ENCODE results near the gene DBNL. TPM values are rescaled to one million over a fixed set of nuclear protein-coding genes. Genes with fewer than 3 reads are reported as not detected.
"Not testable (repeated sequence)": the region's sequence is repeated elsewhere in the genome, so short reads cannot be mapped to it uniquely, and the experiment has no call there.

The DBNL gene
- total and polyA plus RNA-seq, 2 experiments from 2014 or later: 81.8 to 91.1 TPM

DNA sequence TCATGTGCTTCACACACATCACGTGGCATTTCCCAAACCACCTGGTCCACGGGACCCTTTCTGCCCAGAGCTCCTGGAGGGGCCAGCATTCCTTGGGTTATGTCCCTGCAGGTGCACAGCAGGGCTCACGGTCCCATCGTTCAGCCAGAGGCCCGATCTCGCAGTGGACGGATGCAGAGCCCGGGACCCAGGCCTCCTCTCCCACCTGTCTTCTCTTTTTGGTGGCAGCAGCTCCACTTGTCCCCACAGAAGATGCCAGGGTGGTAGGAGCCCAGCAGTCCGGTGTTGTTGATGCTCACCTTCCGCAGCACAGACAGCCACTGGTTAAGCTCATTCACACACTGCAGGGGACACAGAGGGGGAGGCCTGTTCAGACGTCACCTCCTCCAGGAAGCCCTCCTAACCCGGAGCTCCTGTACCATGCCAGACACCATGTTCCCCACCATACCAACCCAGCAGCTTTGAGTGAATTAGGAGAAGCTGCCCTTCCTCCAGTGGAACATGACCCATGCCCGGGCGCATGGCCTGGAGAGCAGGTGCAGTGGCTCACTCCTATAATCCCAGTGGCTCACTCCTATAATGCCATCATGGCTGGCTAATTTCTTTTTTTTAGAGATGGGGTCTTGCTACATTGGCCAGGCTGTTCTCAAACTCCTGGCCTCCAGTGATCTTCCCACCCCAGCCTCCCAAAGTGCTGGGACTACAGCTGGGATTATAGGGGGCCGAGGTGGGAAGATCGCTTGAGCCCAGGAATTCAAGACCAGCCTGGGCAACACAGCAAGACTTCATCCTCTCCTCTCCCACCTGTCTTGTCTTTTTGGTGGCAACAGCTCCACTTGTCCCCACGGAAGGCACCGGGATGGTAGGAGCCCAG, 10.3 kb upstream of the DBNL start:
- not testable (repeated sequence) for H4K20me1 ChIP-seq (ENCODE audit: insufficient read depth, poor library complexity, severe bottlenecking); H3K4me3 ChIP-seq; H3K36me3 ChIP-seq (replicated peaks; ENCODE audit: insufficient read depth, low read depth); DNase-seq (ENCODE audit: low spot score); H2AFZ ChIP-seq; H3K27ac ChIP-seq; H3K9me3 ChIP-seq (ENCODE audit: low read depth); H3K79me2 ChIP-seq; H3K9me2 ChIP-seq (replicated peaks; ENCODE audit: insufficient read depth); H3K4me2 ChIP-seq; H3K27me3 ChIP-seq; H3K4me1 ChIP-seq (ENCODE audit: insufficient read depth)
- WGBS (ENCODE audit: low lambda C conversion rate, missing lambda C conversion rate): 96% methylated on average over 18 of the region's 18 CpGs

DNA sequence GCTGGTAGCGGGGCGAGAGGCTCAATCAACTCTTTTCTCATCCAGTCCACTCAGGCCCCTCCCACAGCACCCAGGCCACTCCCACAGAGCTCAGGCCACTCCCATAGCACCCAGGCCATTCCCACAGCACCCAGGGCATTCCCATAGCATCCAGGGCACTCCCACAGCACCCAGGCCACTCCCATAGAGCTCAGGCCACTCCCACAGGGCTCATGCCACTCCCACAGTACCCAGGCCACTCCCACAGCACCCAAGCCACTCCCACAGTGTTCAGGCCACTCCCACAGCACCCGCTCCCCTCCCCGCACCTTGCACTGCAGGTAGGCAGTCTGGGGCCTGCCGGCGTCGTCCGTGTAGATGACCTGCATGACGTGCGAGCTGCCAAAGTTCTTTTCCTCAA, 8.1 kb upstream of the DBNL start:
- not testable (repeated sequence) for H4K20me1 ChIP-seq (ENCODE audit: insufficient read depth, poor library complexity, severe bottlenecking); H3K36me3 ChIP-seq (replicated peaks; ENCODE audit: insufficient read depth, low read depth); H3K4me3 ChIP-seq; H3K4me1 ChIP-seq (ENCODE audit: insufficient read depth); H3K9me2 ChIP-seq (replicated peaks; ENCODE audit: insufficient read depth); H3K27ac ChIP-seq; H3K4me2 ChIP-seq; H2AFZ ChIP-seq; DNase-seq (ENCODE audit: low spot score); H3K9me3 ChIP-seq (ENCODE audit: low read depth); H3K27me3 ChIP-seq; H3K79me2 ChIP-seq
- WGBS (ENCODE audit: low lambda C conversion rate, missing lambda C conversion rate): 45% methylated on average over 8 of the region's 10 CpGs

DNA sequence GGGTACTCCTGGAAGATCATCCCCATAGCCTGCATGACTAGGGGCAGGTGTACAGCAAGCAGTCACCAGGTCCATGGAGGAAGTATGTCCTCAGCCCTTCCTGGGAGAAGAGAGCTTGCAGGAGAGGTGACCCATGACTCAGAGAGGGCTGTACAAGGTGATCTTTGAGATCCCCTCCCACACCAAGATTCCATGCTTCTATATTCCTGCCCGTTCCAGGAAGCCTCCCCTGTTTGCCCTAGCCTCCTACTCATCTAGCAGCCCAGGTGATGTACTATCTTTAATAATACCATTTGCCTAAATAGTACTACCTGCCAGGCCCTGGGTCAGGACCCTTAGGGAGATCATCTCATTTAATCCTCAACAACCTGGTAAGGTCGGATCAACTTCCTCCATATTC, 6.6 kb upstream of the DBNL start:
- not testable (repeated sequence) for H3K9me3 ChIP-seq (ENCODE audit: low read depth); H3K27me3 ChIP-seq; DNase-seq (ENCODE audit: low spot score); H3K4me3 ChIP-seq; H3K27ac ChIP-seq; H2AFZ ChIP-seq; H4K20me1 ChIP-seq (ENCODE audit: insufficient read depth, poor library complexity, severe bottlenecking); H3K36me3 ChIP-seq (replicated peaks; ENCODE audit: insufficient read depth, low read depth); H3K79me2 ChIP-seq; H3K4me1 ChIP-seq (ENCODE audit: insufficient read depth); H3K9me2 ChIP-seq (replicated peaks; ENCODE audit: insufficient read depth); H3K4me2 ChIP-seq
- WGBS (ENCODE audit: low lambda C conversion rate, missing lambda C conversion rate): 69% methylated on average over 2 of the region's 2 CpGs

DNA sequence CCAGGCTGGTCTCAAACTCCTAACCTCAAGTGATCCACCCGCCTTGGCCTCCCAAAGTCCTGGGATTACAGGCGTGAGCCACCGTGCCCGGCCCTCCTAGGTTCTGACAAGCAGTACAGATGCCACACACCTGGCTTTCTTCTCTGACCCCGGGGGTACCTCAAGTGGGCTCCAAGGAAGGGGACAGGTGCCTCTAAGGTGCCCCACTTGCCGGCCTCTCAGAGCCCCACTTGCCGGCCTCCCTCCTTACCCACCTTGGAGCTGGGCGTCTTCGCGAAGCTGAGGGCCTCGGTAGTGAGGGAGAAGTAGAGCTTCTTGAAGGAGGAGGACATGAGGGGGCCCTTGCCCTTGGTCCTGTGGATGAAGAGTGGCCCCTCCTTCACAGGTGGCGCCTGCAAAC, 5.9 kb upstream of the DBNL start:
- not testable (repeated sequence) for H2AFZ ChIP-seq; H3K4me1 ChIP-seq (ENCODE audit: insufficient read depth); H3K27ac ChIP-seq; H3K4me3 ChIP-seq; H4K20me1 ChIP-seq (ENCODE audit: insufficient read depth, poor library complexity, severe bottlenecking); H3K79me2 ChIP-seq; H3K36me3 ChIP-seq (replicated peaks; ENCODE audit: insufficient read depth, low read depth); H3K4me2 ChIP-seq; DNase-seq (ENCODE audit: low spot score); H3K27me3 ChIP-seq; H3K9me3 ChIP-seq (ENCODE audit: low read depth); H3K9me2 ChIP-seq (replicated peaks; ENCODE audit: insufficient read depth)
- WGBS (ENCODE audit: low lambda C conversion rate, missing lambda C conversion rate): 69% methylated on average over 3 of the region's 12 CpGs

DNA sequence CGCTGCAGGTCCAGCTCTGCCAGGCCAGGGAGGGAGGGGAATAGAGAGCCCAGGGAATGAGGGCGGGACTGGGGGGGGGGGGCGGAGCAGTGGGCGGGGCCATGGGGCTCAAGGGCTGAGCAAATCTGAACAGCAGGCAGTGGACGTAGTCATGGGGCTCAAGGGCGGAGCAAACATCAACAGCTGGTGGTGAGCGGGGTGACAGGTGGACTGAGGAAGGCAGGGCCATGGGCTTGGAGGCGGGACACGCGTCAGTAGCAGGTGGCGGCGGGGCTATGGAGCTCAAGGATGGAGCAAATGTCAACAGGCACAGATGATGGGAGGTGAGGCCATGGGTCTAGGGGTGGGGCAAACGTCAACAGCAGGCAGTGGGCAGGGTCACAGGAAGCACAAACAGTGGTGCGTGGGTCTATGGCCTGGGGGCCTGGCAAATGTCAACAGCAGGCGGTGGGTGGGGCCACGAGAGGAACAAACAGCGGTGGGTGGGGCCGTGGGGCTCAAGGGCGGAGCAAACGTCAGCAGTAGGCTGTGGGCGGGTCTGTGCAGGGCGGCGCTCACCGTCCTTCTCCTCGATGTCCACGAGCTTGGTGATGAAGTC, 5.4 kb upstream of the DBNL start:
- H3K4me2 ChIP-seq: peak overlapping the region; percentile 50
- not testable (repeated sequence) for H4K20me1 ChIP-seq (ENCODE audit: insufficient read depth, poor library complexity, severe bottlenecking); H3K36me3 ChIP-seq (replicated peaks; ENCODE audit: insufficient read depth, low read depth); H2AFZ ChIP-seq; H3K27ac ChIP-seq; H3K9me2 ChIP-seq (replicated peaks; ENCODE audit: insufficient read depth); H3K9me3 ChIP-seq (ENCODE audit: low read depth); H3K79me2 ChIP-seq; H3K4me3 ChIP-seq; H3K27me3 ChIP-seq; H3K4me1 ChIP-seq (ENCODE audit: insufficient read depth)
- WGBS (ENCODE audit: low lambda C conversion rate, missing lambda C conversion rate): no CpG with 5 or more reads among the region's 26 CpGs
- DNase-seq (ENCODE audit: low spot score): peak; percentile 93

DNA sequence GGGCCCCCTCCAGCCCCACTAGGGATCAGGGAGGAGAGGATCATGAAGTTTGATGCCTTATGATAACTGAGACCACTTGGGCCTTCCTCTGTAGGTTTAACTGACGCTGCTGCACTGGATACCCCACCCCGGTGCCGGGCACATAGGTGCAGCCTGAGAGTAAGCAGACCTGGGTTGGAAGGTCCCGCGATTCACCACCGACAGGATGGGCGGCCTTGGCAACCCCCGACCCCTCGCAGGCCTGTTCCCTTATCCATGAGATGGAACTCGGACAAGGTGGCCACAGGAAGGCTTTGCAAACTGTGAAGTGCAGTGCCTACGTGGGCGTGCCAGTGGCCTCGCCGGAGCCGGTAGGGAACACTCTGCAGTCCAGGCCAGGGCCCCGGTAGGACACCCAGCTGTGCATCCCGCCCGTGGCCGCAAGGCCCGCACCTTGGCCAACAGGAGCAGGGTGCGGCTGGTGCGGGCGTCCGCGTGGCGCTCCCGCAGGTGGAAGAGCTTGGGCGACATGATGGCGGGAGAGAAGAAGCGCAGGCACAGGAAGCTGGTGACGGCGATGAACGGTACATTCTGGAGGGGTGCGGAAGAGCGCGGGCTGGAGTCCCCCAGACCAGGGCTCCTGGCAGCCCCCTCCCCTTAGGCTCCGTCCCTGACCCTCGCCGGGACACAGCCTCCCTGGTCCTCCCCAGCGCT, 4.6 kb upstream of the DBNL start:
- H2AFZ ChIP-seq; H3K4me3 ChIP-seq; H3K79me2 ChIP-seq; H3K36me3 ChIP-seq (replicated peaks; ENCODE audit: insufficient read depth, low read depth); H3K9me3 ChIP-seq (ENCODE audit: low read depth); H3K27ac ChIP-seq; H3K9me2 ChIP-seq (replicated peaks; ENCODE audit: insufficient read depth); H3K4me1 ChIP-seq (ENCODE audit: insufficient read depth); H4K20me1 ChIP-seq (ENCODE audit: insufficient read depth, poor library complexity, severe bottlenecking); DNase-seq (ENCODE audit: low spot score); H3K27me3 ChIP-seq: not testable (repeated sequence)
- H3K4me2 ChIP-seq: peak overlapping the region; percentile 80
- WGBS (ENCODE audit: low lambda C conversion rate, missing lambda C conversion rate): 61% methylated on average over 10 of the region's 40 CpGs
